IMR-90 (cell line): ENCODE data around the gene RIMS4. TPM values are rescaled to one million over a fixed set of nuclear protein-coding genes. Genes with fewer than 3 reads are reported as not detected.

Experiments used
- ATAC-seq: fragments of 200-7000 bp; cut with Tn5 transposase; 2 replicates; pipeline ENCODE4 v1.9.1; 2020; ENCODE audit warnings: low read depth, mild to moderate bottlenecking, moderate library complexity
- BruUV-seq: library from RNA; stranded (reverse); fragments of 400-500 nt; replicated peaks from 2 replicates; lab custom pipeline; 2021; lab: Mats Ljungman, UMichigan
- CTCF ChIA-PET: fragments of 300-600 bp; formaldehyde crosslinking; extraction: SDS; loops from one replicate; lab custom pipeline; 2021; ENCODE audit warnings: antibody characterized with exemption; lab: Yijun Ruan, JAX
- POLR2A ChIA-PET: fragments of 300-600 bp; sonication (Branson Sonifier 250); formaldehyde crosslinking; loops from one replicate; lab custom pipeline; 2022; ENCODE audit warnings: antibody characterized with exemption; ENCODE audit not compliant: unreplicated experiment; lab: Charles Lee
- DNase-seq: peaks from one replicate; pipeline ENCODE4 v3.0.0; 2013
- H2AFZ ChIP-seq: replicated peaks from 2 replicates; pipeline ENCODE3; 2013; ENCODE audit warnings: low read length, mild to moderate bottlenecking; ENCODE audit not compliant: poor library complexity
- H2AK5ac ChIP-seq: 2 replicates; pipeline ENCODE4 v1.6.1; 2013; ENCODE audit warnings: low read depth, low read length, inconsistent platforms
- H2AK9ac ChIP-seq: replicated peaks from 2 replicates; pipeline ENCODE3; 2013; ENCODE audit warnings: mild to moderate bottlenecking, low read depth, low read length, moderate library complexity; ENCODE audit not compliant: poor library complexity
- H2BK120ac ChIP-seq: 2 replicates; pipeline ENCODE4 v1.6.1; 2013; ENCODE audit warnings: low read depth, low read length, inconsistent platforms
- H2BK15ac ChIP-seq: 3 replicates; pipeline ENCODE4 v1.6.1; 2013; ENCODE audit warnings: low read depth, low read length, inconsistent platforms
- H2BK20ac ChIP-seq: 2 replicates; pipeline ENCODE4 v1.6.1; 2013; ENCODE audit warnings: low read depth, mild to moderate bottlenecking, inconsistent platforms, low read length, moderate library complexity
- H2BK5ac ChIP-seq: 2 replicates; pipeline ENCODE4 v1.6.1; 2013; ENCODE audit warnings: mild to moderate bottlenecking, low read depth, low read length, inconsistent platforms; ENCODE audit not compliant: poor library complexity, severe bottlenecking
- H3K14ac ChIP-seq: replicated peaks from 2 replicates; pipeline ENCODE4 v1.6.1; 2013; ENCODE audit warnings: low read depth, low read length, inconsistent platforms
- H3K18ac ChIP-seq: 2 replicates; pipeline ENCODE4 v1.6.1; 2013; ENCODE audit warnings: low read depth, low read length, control low read depth
- H3K23ac ChIP-seq: 2 replicates; pipeline ENCODE4 v1.6.1; 2013; ENCODE audit warnings: low read depth, low read length, inconsistent platforms
- H3K27ac ChIP-seq: 2 replicates; pipeline ENCODE4 v1.5.1; 2013; ENCODE audit warnings: mild to moderate bottlenecking, control low read depth, low read length; ENCODE audit not compliant: insufficient read depth
- H3K27me3 ChIP-seq: 2 replicates; pipeline ENCODE4 v1.6.1; 2013; ENCODE audit warnings: low read length; ENCODE audit not compliant: control insufficient read depth, insufficient read depth
- H3K36me3 ChIP-seq: 2 replicates; pipeline ENCODE4 v1.6.1; 2013; ENCODE audit warnings: low read length, mixed read lengths; ENCODE audit not compliant: control insufficient read depth, insufficient read depth
- H3K4ac ChIP-seq: 2 replicates; pipeline ENCODE4 v1.6.1; 2013; ENCODE audit warnings: low read depth, low read length, inconsistent platforms
- H3K4me1 ChIP-seq: 2 replicates; pipeline ENCODE4 v1.6.1; 2013; ENCODE audit warnings: low read length, mixed read lengths; ENCODE audit not compliant: control insufficient read depth, insufficient read depth
- H3K4me2 ChIP-seq: 2 replicates; pipeline ENCODE4 v1.6.1; 2013; ENCODE audit warnings: low read depth, mild to moderate bottlenecking, control low read depth, low read length, moderate library complexity
- H3K4me3 ChIP-seq: 2 replicates; pipeline ENCODE4 v1.5.1; 2013; ENCODE audit warnings: low read depth, mild to moderate bottlenecking, control low read depth, low read length, moderate library complexity; ENCODE audit not compliant: insufficient read depth
- H3K56ac ChIP-seq: 2 replicates; pipeline ENCODE4 v1.6.1; 2013; ENCODE audit warnings: low read length, inconsistent platforms; ENCODE audit not compliant: insufficient read depth; ENCODE audit errors: extremely low read depth
- H3K79me1 ChIP-seq, 2 experiments: 2 replicates each; pipeline ENCODE4 v1.6.1; 2013; ENCODE audit warnings: low read length in 2 of 2, inconsistent platforms in 1 of 2, low read depth in 1 of 2
- H3K9ac ChIP-seq: 2 replicates; pipeline ENCODE4 v1.6.1; 2013; ENCODE audit warnings: low read depth, low read length, control low read depth
- H3K9me1 ChIP-seq: 2 replicates; pipeline ENCODE4 v1.6.1; 2013; ENCODE audit warnings: low read length, inconsistent platforms; ENCODE audit not compliant: insufficient read depth
- H3K9me3 ChIP-seq: 2 replicates; pipeline ENCODE4 v1.6.1; 2013; ENCODE audit warnings: low read length; ENCODE audit not compliant: control insufficient read depth, insufficient read depth
- H4K20me1 ChIP-seq: 2 replicates; pipeline ENCODE4 v1.6.1; 2013; ENCODE audit warnings: low read length, inconsistent platforms; ENCODE audit not compliant: insufficient read depth
- H4K5ac ChIP-seq: 2 replicates; pipeline ENCODE4 v1.6.1; 2013; ENCODE audit warnings: mild to moderate bottlenecking, low read depth, low read length, control low read depth
- H4K8ac ChIP-seq, 2 experiments: 2 replicates each; pipeline ENCODE4 v1.6.1; 2013; ENCODE audit warnings: low read depth in 2 of 2, low read length in 2 of 2, control low read depth in 1 of 2, inconsistent platforms in 1 of 2
- H4K91ac ChIP-seq: 2 replicates; pipeline ENCODE4 v1.6.1; 2013; ENCODE audit warnings: low read depth, low read length, inconsistent platforms; ENCODE audit not compliant: insufficient read depth
- BHLHE40 ChIP-seq: fragments of 150-350 bp; IDR thresholded peaks from 2 replicates; pipeline ENCODE4 v1.6.1; 2016; ENCODE audit warnings: mild to moderate bottlenecking, low read depth, low read length
- ELK1 ChIP-seq: fragments of 150-350 bp; IDR thresholded peaks from 2 replicates; pipeline ENCODE4 v1.6.1; 2016; ENCODE audit warnings: low read depth, mild to moderate bottlenecking, low read length, moderate library complexity, borderline replicate concordance
- MAFK ChIP-seq: IDR thresholded peaks from 2 replicates; pipeline ENCODE4 v1.6.1; 2012; ENCODE audit warnings: low read depth, low read length, improper control_type of control experiment
- MAZ ChIP-seq: IDR thresholded peaks from 2 replicates; pipeline ENCODE4 v1.6.1; 2012; ENCODE audit warnings: low read depth, mild to moderate bottlenecking, low read length, improper control_type of control experiment, moderate library complexity, borderline replicate concordance
- SMC3 ChIP-seq: fragments of 150-350 bp; IDR thresholded peaks from 2 replicates; pipeline ENCODE4 v1.6.1; 2016; ENCODE audit warnings: low read depth, mild to moderate bottlenecking, antibody characterized with exemption, low read length, moderate library complexity
- WGBS, 2 experiments: methylation state at CpG; one replicate each; pipeline versions ENCODE4 v1.1.5 to v1.1.7; 2013; ENCODE audit warnings: missing lambda C conversion rate in 2 of 2; ENCODE audit not compliant: insufficient read length in 1 of 2; ENCODE audit errors: extremely low coverage in 2 of 2; 5-methylcytosine and 5-hydroxymethylcytosine counted together
- dilution Hi-C: fragments of 300-500 bp; cut with HindIII; formaldehyde crosslinking; loops from one replicate; pipeline ENCODE4 v1.14.3; 2018; ENCODE audit warnings: low sequenced_read_pairs; ENCODE audit not compliant: unreplicated experiment
- in situ Hi-C: fragments of 300-500 bp; cut with MboI; formaldehyde crosslinking; loops from 3 replicates; pipeline ENCODE4 v1.14.3; 2019; ENCODE audit warnings: low sequenced_read_pairs, inconsistent platforms, mixed read lengths
- intact Hi-C: fragments of 100-400 bp; cut with micrococcal nuclease; formaldehyde crosslinking; loops from 2 replicates; pipeline ENCODE4 v1.10.0; 2022
- polyA plus RNA-seq, 3 experiments: library from polyadenylated mRNA; depleted of rRNA; stranded (reverse); fragments of >200 nt; gene quantifications; 2 replicates each; pipeline ENCODE4 v1.2.3, GENCODE V29; 2012; ENCODE audit warnings: low replicate concordance in 1 of 3
- total RNA-seq: library from RNA; depleted of rRNA; stranded (reverse); fragments of >200 nt; gene quantifications from 2 replicates; pipeline ENCODE4 v1.2.3, GENCODE V29; 2012

The RIMS4 gene
- total and polyA plus RNA-seq, 2 of the 4 experiments (the other 2 are of a cell fraction): not detected

GRCh38 chr20:44790638-44791393 is 19.5 kb downstream of the RIMS4 start:
- Histone ChIP-seq H3K9me3 (no peaks in the 10 kb centered on the region), H2AK5ac (no peak overlapping the region), H4K91ac (no peak overlapping the region), H4K5ac (no peak overlapping the region), H3K23ac (no peak overlapping the region), H3K14ac (no peak overlapping the region), H3K4me3 (no peak overlapping the region), H3K4ac (no peak overlapping the region), H2AFZ (no peak overlapping the region), H3K79me1 (no peaks in the 10 kb centered on the region), H2AK9ac (no peak overlapping the region), H3K18ac (no peak overlapping the region), H2BK15ac (no peak overlapping the region), H4K20me1 (no peaks in the 10 kb centered on the region), H3K27me3 (peaks cover 8% of the 10 kb centered on the region), H3K4me1 (no peaks in the 10 kb centered on the region), H2BK5ac (no peak overlapping the region), H4K8ac (no peak overlapping the region), H2BK120ac (no peak overlapping the region), H3K9ac (no peak overlapping the region), H3K27ac (no peak overlapping the region), H2BK20ac (no peak overlapping the region), H3K9me1 (no peaks in the 10 kb centered on the region), H3K4me2 (no peak overlapping the region), H3K36me3 (no peaks in the 10 kb centered on the region), H3K56ac (no peak overlapping the region)
- ATAC-seq (no peak), DNase-seq (no peak)
- dilution Hi-C loops (no loop called here), in situ Hi-C loops (no loop called here), intact Hi-C loops (no loop called here)
- ChIA-PET POLR2A (no interaction called here), CTCF (interaction anchor here (1.2 kb wide), 1 partner anchor 43 kb away, joined by 4 read pairs; no protein-coding TSS in a partner anchor)
- TF ChIP-seq SMC3 (no peak), MAFK (no peak), BHLHE40 (no peak), MAZ (no peak), ELK1 (no peak)
- 90% methylated on average over 2 of the region's 11 CpGs; no CpG with 5 or more reads in 1 of the 2 experiments for WGBS, 2 experiments
- no TSS peak for BruUV-seq
